Measurements from ENCODE around the gene EID2.

The EID2 gene, protein sequence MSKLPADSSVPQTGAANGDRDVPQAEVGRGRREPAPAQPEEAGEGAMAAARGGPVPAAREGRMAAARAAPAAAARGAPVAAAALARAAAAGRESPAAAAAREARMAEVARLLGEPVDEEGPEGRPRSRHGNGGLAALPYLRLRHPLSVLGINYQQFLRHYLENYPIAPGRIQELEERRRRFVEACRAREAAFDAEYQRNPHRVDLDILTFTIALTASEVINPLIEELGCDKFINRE

DNA sequence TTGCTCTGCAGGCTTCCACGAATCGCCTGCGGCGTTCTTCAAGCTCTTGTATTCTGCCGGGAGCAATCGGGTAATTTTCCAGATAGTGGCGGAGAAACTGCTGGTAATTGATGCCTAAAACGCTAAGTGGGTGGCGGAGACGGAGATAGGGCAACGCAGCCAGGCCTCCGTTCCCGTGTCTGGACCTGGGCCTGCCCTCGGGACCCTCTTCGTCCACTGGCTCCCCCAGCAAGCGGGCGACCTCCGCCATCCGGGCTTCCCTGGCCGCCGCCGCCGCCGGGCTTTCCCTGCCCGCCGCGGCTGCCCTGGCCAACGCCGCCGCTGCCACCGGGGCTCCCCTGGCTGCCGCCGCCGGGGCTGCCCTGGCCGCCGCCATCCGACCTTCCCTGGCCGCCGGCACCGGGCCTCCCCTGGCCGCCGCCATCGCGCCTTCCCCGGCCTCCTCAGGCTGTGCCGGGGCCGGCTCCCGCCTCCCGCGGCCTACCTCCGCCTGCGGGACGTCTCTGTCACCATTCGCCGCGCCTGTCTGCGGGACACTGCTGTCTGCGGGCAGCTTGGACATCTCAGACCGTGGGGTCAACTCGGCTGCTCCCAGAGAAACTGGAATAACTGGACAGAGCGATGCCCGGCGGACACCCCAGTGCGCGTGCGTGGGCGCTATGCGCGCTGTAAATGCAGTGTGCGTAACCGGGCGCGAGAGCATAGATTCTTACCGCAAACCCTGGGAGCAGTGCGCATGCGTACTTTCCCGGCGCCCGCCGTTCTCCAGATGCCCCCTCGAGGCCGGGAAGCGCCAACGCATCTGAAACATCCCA is at the start of gene EID2:
EID2 (minus strand) TSS at position 644 of the 815 bp plus-strand sequence; CDS start at position 562, 82 bp downstream.
- Mint-ChIP-seq H3K4me1 (ENCODE audit: low read depth) (peaks cover 35% of the 10 kb centered on the region), H3K4me3 (peak within 1 kb of the TSS; percentile 95), H3K36me3 (ENCODE audit: low read depth) (peaks cover 15% of the 10 kb centered on the region), H3K27me3 (no peaks in the 10 kb centered on the region), H3K27ac (peak within 1 kb of the TSS; percentile 94), H3K9me3 (no peaks in the 10 kb centered on the region)
- intact Hi-C loops (cut with micrococcal nuclease): no loop called here

DNA sequence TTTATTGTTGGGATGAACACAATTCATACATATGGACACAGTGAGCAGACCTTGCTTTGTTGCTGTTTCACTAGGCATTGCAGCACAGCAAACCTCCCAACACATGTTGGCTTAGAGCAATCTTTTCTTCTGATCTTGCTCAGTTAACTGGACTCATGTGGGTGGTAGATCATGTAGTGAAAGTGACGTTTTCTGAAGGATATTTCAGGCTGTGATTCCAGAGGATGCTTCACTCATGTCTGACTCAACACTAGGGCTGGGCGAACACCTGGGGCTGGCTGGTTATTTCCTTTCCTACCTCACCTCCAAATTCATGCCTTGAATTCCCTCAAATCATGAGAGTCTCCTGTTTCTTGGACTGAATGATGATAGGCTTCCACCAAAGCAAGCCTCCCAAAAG is 48.1 kb upstream of the EID2 start:
- Mint-ChIP-seq H3K27me3 (peaks cover 3% of the 10 kb centered on the region), H3K36me3 (ENCODE audit: low read depth) (no peaks in the 10 kb centered on the region), H3K9me3 (no peaks in the 10 kb centered on the region), H3K4me1 (ENCODE audit: low read depth) (no peaks in the 10 kb centered on the region), H3K4me3 (no peak overlapping the region), H3K27ac (no peak overlapping the region)
- intact Hi-C loops (cut with micrococcal nuclease): no loop called here

DNA sequence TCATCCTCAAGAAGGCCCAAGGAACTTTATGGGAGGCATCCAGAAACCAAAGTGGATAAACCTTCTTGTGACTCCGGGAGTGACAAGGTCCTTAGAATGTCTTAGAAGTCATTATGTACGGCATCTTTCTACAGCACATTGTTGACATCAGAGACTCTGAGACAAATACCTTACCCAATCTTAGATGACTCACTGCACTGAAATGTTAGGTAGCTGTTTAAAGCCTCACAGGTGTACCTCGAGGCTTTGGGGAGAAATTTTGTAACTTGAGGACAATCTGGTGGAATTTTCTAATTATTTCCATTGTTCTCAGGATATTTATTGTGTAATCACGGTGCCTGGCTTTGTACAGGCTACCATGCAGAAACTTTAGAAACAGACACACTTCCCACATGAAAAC is 47.5 kb upstream of the EID2 start:
- intact Hi-C loops (cut with micrococcal nuclease): no loop called here
- Mint-ChIP-seq H3K4me3 (no peak overlapping the region), H3K36me3 (ENCODE audit: low read depth) (no peaks in the 10 kb centered on the region), H3K27me3 (peaks cover 3% of the 10 kb centered on the region), H3K4me1 (ENCODE audit: low read depth) (no peaks in the 10 kb centered on the region), H3K27ac (no peak overlapping the region), H3K9me3 (no peaks in the 10 kb centered on the region)

DNA sequence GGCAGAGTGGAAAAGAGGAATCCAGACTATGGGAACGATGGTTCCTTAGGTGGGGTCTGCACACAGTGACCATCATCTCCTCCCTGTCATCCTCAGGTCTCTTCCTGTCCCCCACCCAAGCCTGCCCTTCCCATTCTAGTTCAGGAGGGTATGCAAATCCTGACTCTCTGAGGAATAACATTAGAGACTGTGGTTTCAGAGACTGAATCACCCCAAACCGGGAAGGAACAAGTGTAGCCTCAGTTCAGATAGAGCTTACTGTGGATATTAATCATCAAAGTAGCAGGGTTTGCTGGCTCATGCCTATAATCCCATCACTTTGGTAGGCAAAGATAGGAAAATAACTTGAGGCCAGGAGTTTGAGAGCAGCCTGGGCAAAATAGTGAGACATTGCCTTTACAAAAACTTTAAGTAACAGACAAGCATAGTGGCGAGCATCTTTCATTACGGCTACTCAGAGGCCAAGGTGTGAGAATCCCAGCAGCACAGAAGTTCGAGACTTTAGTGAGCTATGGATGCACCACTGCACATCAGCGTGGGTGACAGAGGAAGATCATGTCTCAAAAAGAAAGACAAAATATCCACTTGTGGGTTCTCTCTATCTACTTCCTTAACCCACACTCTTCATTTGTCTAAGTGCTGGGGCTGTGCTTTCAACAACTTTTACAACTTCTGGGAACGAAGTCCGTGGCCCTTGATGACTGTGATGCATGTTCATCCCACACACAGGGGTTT is 43.1 kb upstream of the EID2 start:
- Mint-ChIP-seq H3K9me3 (peaks cover 11% of the 10 kb centered on the region), H3K4me1 (ENCODE audit: low read depth) (no peaks in the 10 kb centered on the region), H3K36me3 (ENCODE audit: low read depth) (no peaks in the 10 kb centered on the region), H3K27ac (no peak overlapping the region), H3K27me3 (peaks cover 8% of the 10 kb centered on the region), H3K4me3 (no peak overlapping the region)
- intact Hi-C loops (cut with micrococcal nuclease): no loop called here

DNA sequence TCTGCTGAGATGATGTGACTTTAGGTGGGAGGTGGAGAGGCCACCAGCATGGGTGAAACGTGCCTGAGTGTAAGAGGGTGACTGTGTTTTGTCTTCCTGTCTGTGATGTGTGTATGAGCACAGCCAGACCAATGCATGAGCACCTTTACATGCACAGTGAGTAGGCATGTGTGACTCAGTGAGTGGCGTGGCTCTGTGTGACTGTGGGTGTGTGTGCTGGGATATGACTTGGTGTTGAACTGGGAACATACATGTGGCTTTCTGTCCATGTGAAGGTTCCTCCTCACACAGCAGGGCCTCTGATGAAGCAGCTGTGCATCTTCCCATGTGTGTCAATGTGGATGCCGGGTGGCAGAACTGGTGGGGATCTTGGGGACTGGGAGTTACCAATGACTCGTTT is 42.5 kb upstream of the EID2 start:
- peaks cover 11% of the 10 kb centered on the region for H3K27me3 Mint-ChIP-seq
- H3K4me1 Mint-ChIP-seq (ENCODE audit: low read depth): no peaks in the 10 kb centered on the region
- H3K27ac Mint-ChIP-seq: no peak overlapping the region
- H3K9me3 Mint-ChIP-seq: peaks cover 11% of the 10 kb centered on the region
- intact Hi-C loops (cut with micrococcal nuclease): no loop called here
- no peak overlapping the region for H3K4me3 Mint-ChIP-seq
- no peaks in the 10 kb centered on the region for H3K36me3 Mint-ChIP-seq (ENCODE audit: low read depth)

DNA sequence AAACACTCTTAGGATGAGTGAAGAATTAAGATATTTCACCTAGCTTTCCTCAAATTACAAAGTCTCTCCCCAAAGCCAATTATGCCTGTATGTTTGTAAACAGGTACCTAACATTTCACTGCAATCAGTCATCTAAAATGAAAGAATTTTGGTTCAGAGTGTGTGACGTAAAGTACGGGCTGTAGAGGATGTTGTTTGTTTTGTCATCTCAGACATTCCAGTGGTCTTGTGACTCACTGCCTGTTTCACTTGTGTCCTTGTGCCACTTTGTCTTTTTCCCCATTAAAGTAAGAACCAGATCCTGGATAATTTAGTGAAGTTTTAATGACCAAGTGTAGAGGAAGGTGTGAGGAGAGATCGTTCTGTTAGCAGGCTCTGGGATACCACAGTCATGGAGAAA is 28.6 kb upstream of the EID2 start:
- Mint-ChIP-seq H3K4me1 (ENCODE audit: low read depth) (peaks cover 5% of the 10 kb centered on the region), H3K27me3 (peaks cover 23% of the 10 kb centered on the region), H3K9me3 (peaks cover 7% of the 10 kb centered on the region), H3K4me3 (no peak overlapping the region), H3K36me3 (ENCODE audit: low read depth) (no peaks in the 10 kb centered on the region), H3K27ac (no peak overlapping the region)
- intact Hi-C loops (cut with micrococcal nuclease): no loop called here

DNA sequence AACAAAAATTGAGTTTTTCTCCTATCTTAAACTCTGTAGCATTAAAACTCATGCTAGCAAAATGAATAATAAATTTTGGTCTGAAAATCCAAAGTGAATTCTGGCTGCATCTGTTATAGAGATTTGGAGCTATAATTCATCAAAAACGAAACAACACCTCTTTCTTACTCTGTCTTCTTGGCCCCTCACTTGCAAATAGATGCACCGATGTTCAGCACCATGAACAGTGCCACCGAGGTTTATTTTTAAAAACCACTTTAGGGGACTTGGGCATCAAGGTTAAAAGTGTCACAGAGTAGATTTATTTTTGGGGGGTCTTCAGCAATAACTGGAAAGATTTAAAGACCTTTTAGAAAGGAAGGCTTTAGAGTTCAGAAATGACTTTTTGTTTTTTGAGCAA is 26.1 kb upstream of the EID2 start:
- Mint-ChIP-seq H3K27me3 (peaks cover 25% of the 10 kb centered on the region), H3K36me3 (ENCODE audit: low read depth) (no peaks in the 10 kb centered on the region), H3K9me3 (no peaks in the 10 kb centered on the region), H3K4me3 (no peak overlapping the region), H3K27ac (no peak overlapping the region), H3K4me1 (ENCODE audit: low read depth) (peaks cover 5% of the 10 kb centered on the region)
- intact Hi-C loops (cut with micrococcal nuclease): no loop called here

DNA sequence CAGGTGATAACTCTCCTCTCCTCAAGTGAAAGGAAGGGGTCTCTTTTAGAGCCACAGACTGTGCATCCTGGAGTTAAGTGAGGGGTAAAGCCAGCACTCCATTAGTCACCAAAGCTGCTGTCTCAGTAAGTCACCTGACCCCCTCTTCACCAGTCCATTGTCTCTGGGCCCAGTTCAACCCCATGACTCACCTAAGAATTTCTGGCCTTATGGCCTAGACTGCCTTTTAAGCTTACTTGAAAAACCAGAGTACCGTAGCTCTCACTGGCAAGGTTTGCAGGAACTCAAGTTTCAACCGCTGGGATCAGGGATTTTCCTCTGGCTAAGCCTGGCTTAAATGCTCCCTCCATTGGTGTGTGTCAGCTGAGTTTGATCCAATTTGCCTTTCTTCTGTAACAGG is 23.4 kb upstream of the EID2 start:
- Mint-ChIP-seq H3K4me1 (ENCODE audit: low read depth) (peaks cover 18% of the 10 kb centered on the region), H3K27me3 (peaks cover 24% of the 10 kb centered on the region), H3K4me3 (no peak overlapping the region), H3K27ac (no peak overlapping the region), H3K9me3 (no peaks in the 10 kb centered on the region), H3K36me3 (ENCODE audit: low read depth) (no peaks in the 10 kb centered on the region)
- intact Hi-C loops (cut with micrococcal nuclease): no loop called here

DNA sequence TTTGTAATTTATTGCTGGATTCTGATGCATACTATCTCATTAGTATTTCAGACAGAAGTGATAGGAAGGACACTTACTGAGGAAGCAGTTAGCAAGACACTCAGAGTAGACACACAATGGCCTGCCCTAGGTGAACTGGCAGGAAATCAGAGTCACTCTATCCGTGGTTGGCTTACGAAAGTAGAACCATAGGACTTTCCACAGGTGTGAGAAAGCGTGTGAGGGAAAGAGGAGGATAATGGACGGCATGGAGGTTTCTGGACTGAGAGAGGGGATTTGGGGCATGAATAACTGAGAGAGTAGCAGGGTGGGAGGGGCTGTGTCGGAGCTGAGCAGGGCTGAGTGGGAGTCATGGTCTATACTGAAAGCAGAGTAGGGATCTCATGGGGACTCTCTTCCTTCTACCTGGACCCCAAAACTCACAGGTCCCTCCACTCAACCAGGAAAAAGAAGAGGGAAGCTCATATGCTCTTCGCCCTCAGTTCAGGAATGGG is 18.7 kb upstream of the EID2 start:
- Mint-ChIP-seq H3K9me3 (no peaks in the 10 kb centered on the region), H3K27me3 (peaks cover 18% of the 10 kb centered on the region), H3K36me3 (ENCODE audit: low read depth) (no peaks in the 10 kb centered on the region), H3K4me3 (no peak overlapping the region), H3K4me1 (ENCODE audit: low read depth) (peaks cover 48% of the 10 kb centered on the region), H3K27ac (peak overlapping the region; percentile 54)
- intact Hi-C loops (cut with micrococcal nuclease): loop anchor here (10.0 kb wide), 2 partner anchors 206 to 286 kb away; partner anchors contain the start of gene FBL

DNA sequence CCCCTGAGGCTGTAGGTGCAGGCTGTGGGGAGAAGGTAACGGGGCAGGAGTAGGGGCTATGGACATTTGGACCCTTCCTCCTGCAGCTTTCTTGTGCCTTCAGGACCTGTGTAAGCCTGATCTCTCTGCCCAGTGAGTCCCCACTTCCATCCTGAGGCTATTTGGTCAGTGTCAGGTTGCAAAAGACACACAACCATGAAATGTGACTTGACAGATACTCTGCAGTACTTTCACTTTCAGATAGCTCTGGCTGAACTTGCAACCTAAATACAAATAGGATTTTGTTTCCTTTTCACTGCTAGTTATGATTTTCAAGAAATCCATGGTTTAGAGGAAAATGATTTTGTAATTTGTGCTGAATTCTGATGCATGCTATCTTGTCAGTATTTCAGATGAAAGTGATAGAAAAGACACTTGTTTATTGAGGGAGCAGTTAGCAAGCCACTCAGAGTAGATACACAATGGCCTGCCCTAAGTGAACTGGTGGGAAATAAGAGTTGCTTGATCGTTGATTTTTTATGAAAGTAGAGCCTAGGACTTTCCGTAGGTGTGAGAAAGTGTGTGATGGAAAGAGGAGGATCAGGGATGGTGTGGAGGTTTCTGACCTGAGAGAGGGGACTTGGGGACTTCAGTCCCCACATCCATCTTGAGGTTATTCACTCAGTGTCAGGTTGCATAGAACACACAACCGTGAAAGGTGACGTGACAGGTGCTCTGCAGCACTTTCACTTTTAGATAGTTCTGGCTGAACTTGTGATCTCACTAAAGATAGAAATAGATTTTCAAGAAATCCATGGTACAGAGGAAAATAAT is 18.1 kb upstream of the EID2 start:
- H3K9me3 Mint-ChIP-seq: no peaks in the 10 kb centered on the region
- peak overlapping the region; percentile 55 for H3K4me3 Mint-ChIP-seq
- H3K27ac Mint-ChIP-seq: peak overlapping the region; percentile 54
- peaks cover 21% of the 10 kb centered on the region for H3K27me3 Mint-ChIP-seq
- intact Hi-C loops (cut with micrococcal nuclease): loop anchor here (10.0 kb wide), 2 partner anchors 207 to 287 kb away; partner anchors contain the start of gene FBL
- no peaks in the 10 kb centered on the region for H3K36me3 Mint-ChIP-seq (ENCODE audit: low read depth)
- H3K4me1 Mint-ChIP-seq (ENCODE audit: low read depth): peaks cover 54% of the 10 kb centered on the region

DNA sequence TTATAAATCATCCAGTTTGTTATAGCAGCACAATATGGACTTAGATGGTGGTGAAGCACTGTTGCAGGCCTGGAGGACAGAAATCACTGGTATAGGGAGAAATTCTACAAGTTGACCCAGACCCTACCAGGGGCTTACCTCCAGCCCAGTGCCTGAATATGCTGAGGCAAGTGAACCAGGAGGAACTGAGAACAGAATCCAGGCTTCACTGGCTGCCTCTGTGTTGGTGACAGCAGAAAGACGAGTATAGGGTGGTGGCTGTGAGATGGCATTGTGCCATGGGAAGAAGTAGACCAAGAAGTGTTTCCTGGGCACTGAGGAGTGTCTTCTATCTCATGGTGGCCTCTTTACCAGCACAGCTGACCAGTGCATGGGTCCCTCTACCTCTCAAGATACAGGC is 15.9 kb upstream of the EID2 start:
- no peak overlapping the region for H3K27ac Mint-ChIP-seq
- intact Hi-C loops (cut with micrococcal nuclease): loop anchor here (10.0 kb wide), 2 partner anchors 209 to 289 kb away; partner anchors contain the start of gene FBL
- no peak overlapping the region for H3K4me3 Mint-ChIP-seq
- peaks cover 14% of the 10 kb centered on the region for H3K27me3 Mint-ChIP-seq
- H3K4me1 Mint-ChIP-seq (ENCODE audit: low read depth): peaks cover 70% of the 10 kb centered on the region
- H3K9me3 Mint-ChIP-seq: no peaks in the 10 kb centered on the region
- H3K36me3 Mint-ChIP-seq (ENCODE audit: low read depth): no peaks in the 10 kb centered on the region

DNA sequence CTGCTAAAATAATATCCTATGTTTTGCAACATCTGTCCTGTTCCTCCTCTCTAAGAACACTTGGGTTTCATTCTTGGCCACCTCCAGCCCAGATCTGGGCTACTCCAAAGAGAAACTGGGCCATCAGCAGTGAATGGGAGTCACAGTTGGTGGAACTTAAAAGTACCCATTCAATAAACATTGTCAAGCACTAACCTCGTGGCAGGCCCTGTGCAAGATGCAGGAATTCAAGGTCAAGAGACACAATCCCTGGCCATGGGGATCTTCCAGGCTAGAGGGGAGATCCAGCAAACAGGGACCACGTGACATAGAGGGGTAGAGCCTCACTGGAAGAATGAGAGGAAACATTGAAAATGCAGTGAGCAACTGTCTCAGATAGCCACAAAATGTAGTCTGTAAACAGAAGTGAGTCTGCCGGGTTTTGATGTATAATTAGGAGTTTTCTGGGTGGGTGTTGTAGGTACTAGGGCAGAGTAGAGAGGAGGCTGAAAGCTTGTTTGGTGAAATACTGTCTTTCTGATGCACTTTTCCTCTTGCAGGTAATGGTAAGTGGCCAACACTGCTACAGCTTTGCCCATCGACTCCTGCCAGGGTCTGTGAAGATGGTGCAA is 14.8 kb upstream of the EID2 start:
- no peaks in the 10 kb centered on the region for H3K36me3 Mint-ChIP-seq (ENCODE audit: low read depth)
- H3K9me3 Mint-ChIP-seq: no peaks in the 10 kb centered on the region
- H3K4me3 Mint-ChIP-seq: no peak overlapping the region
- intact Hi-C loops (cut with micrococcal nuclease): loop anchor here (10.0 kb wide), 2 partner anchors 210 to 290 kb away; partner anchors contain the start of gene FBL
- peaks cover 11% of the 10 kb centered on the region for H3K27me3 Mint-ChIP-seq
- no peak overlapping the region for H3K27ac Mint-ChIP-seq
- peaks cover 70% of the 10 kb centered on the region for H3K4me1 Mint-ChIP-seq (ENCODE audit: low read depth)

All from dendritic cell treated with granulocyte-macrophage colony-stimulating factor and Interleukin-4, amounts not matched to agents 40 ng/mL and 50 ng/mL, for 4 days (primary cell).